Medulla oblongata (tissue), 1 donor: ENCODE measurements around the gene PLEKHG4B.
"Not testable (repeated sequence)": the region's sequence is repeated elsewhere in the genome, so short reads cannot be mapped to it uniquely, and the experiment has no call there.

Experiments used
- DNase-seq: peaks from one replicate; pipeline ENCODE4 v3.0.0-alpha.2; 2015; ENCODE audit errors: extremely low spot score

The PLEKHG4B gene

DNA sequence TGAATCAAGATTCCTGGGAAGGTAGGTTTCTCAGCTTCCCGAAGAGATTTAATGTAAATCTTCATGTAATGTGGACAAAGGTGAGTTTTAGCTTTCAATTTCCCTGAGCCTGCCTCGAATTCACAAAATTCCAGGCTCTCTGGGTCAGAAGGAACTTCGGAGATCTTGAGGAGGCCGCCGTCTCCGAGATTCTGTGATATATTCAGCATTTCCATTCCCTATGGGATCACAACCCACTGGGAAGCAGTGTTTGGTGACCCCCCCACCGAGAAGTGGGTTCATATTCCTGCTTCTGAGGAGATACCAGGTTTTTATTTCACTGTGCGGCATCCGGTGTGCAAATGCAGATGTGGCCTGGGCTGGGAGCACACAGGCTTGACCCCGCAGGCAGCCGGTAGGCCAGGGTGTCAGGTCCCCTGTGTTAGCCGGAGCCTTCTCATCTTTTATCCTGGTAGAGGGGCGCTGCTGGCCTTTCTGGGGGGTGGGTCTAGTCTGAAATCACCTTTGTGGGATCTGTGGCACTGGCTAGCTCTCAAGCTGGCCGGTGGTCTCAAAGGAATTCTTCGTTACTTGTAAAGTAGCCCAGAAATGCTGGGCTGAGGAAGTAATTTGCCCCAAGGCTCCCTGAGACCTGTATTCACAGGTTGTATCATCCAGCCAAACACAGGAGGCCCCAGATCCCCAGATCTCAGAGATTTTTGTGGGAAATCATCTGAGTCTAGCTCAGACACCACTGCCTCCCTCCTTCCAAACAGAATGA lies 1.4 kb downstream of the PLEKHG4B start:
- DNase-seq: no peak

- no peak for DNase-seq
These were observed 2.3 kb downstream of the PLEKHG4B start for GRCh38 chr5:94113-94892.

GRCh38 chr5:95241-95980 lies 3.4 kb downstream of the PLEKHG4B start:
- DNase-seq: no peak

DNA sequence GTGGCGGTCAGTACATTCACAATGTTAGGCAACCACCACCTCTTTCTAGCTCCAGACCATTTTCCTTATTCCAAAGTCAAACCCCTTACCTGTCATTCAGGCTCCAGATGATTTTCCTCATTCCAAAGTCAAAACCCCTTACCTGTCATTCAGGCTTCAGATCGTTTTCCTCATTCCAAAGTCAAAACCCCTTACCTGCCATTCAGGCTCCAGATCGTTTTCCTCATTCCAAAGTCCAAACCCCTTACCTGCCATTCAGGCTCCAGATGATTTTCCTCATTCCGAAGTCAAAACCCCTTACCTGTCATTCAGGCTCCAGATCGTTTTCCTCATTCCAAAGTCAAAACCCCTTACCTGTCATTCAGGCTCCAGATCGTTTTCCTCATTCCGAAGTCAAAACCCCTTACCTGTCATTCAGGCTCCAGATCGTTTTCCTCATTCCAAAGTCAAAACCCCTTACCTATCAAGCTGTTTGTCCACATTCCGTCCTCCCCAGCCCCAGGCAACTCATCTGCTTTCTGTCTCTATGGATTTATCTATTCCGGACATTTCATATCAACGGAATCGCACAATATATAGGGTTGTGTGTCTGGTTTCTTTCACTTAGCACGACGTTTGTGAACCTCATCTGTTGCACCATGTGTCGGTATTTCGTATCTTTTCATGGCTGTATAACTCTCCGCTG lies 5.2 kb downstream of the PLEKHG4B start:
- no peak for DNase-seq

DNA sequence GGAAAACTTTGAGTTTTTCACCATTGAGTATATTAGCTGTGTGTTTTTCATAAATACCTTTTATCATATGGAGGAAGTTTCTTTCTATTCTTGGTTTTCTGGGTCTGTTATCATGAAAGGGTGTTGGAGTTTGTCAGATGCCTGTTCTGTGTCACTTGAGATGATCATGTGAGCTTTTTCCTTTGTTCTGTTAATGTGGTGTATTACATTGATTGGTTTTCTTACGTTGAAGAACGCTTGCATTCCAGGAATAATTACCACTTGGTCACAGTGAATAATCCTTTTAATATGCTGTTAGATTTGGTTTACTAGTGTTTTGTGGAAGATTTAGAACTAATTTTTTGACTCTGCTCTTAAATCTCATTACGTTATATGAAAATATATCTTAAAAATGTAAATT lies 7.8 kb downstream of the PLEKHG4B start:
- no peak for DNase-seq

DNA sequence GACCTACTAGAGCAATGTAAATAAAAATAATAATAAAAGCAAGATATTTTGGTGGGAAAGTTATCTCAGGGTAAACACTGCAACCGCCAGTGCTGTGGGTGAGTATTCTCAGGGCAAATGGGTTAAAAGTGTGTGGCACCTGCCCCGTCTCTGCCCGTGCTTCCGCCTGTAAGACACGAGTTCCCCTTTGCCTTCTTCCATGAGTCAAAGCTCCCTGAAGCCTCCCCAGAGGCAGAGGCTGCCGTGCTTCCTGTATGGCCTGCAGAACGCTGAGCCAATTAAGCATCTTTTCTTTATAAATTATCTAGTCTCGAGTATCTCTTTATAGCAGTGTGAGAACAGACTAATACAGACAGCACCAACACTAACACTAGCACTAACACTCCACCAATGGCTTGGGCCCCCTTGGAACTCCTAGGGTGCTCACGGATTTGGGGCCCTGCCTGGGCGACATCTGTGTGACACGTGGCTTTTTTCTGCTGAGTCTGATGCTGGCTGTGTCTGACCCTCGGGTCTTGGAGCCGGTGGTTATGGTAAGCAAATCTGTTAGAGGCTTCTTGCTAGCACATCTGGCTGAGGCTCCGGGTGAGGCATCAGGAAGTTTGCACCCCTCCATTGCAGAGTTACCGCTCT lies 10.6 kb downstream of the PLEKHG4B start:
- DNase-seq: no peak

- DNase-seq: not testable (repeated sequence)
These were observed 12.1 kb downstream of the PLEKHG4B start for GRCh38 chr5:104106-104505.

GRCh38 chr5:104778-105296 lies 12.9 kb downstream of the PLEKHG4B start:
- no peak for DNase-seq

DNA sequence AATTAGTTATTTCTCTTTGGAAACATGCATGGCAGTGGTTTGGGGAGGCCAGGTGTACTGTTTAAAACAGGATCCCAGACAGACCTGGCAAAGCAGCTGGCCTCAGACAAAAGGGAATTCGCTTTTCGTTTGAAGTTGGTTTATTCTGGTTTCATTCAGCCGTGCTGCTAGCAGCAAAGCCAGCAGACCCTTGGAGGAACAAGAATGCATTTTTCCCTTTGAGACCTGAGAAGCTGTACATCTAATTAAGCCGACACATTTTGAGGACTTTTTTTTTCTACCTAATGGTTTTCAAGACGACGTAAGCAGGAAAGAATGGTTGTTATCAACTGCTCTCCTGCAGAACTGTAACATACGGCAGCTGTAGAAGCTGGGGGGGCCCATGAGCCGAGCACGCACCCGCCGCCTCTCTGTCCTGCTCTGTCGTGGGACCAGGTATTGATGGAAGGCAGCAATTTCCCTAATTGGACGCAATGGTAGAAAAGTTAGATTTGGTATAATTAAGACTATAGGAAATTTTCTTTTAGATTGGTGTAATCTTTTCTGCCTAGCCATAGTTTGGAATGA lies 13.6 kb downstream of the PLEKHG4B start:
- DNase-seq: no peak

- DNase-seq: no peak
These were observed 14.6 kb downstream of the PLEKHG4B start for GRCh38 chr5:106587-106986.

DNA sequence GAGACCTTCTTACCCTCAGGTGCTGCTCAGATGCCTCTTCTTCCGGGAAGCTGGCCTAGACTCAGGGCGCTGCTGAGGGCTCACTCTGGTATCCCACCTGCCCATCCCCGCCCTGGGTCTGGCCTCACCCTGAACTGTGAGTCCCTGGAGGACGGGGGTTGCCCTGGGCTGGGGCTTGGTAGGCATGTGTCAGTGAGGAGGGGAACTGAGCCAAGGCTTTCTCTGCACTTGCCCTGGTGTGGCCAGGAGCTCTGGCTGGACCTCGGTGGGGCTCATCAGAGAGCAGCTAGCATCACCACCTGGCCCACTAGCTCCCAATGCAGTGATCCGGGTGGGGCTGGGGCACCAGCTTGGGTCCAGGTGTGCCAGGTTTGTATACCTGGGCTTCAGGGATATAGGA lies 15.6 kb downstream of the PLEKHG4B start:
- no peak for DNase-seq

- no peak for DNase-seq
These were observed 17.9 kb downstream of the PLEKHG4B start for GRCh38 chr5:109826-110225.

GRCh38 chr5:110270-110888 lies 18.4 kb downstream of the PLEKHG4B start:
- no peak for DNase-seq

DNA sequence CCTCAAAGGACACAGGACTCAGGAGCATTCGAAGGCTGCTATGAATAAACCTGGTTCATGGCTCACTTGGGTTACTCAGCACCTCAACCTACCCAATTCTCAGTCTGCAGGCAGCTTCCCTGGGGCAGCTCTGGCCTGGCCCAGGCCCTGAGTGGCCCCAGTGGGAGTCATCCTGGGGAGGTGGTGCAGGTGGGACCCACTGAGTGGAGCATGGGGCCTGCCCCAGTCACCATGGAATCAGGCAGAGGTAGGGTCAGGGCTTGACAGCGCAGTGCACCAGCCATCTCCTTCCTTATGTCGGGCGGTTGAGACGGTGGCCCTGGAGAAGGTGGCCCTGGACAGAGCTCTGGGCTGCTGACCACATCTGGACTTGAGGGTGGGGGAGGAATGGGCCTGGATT lies 19.2 kb downstream of the PLEKHG4B start:
- no peak for DNase-seq

GRCh38 chr5:119486-120097 lies 27.6 kb downstream of the PLEKHG4B start:
- DNase-seq: no peak

DNA sequence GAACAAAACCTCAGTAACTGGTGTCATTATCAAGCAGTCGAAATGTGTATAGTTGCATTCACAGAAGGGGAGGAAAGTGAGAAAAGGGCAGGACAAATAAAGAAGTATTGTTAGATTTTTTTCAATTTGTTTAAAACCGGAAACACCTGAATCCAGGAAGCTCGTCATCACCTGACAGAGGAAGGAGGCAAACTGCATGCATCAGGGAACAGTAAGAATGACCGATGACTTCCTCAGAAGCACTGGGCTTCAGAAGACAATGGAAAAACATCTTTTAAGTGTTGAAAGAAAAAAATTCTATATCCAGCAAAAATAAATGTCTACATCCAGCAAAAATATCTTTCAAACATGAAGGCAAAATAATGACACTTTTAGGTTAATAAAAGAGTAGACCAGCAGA lies 29.5 kb downstream of the PLEKHG4B start:
- no peak for DNase-seq

- DNase-seq: no peak
These were observed 33.8 kb downstream of the PLEKHG4B start for GRCh38 chr5:125815-126214.

DNA sequence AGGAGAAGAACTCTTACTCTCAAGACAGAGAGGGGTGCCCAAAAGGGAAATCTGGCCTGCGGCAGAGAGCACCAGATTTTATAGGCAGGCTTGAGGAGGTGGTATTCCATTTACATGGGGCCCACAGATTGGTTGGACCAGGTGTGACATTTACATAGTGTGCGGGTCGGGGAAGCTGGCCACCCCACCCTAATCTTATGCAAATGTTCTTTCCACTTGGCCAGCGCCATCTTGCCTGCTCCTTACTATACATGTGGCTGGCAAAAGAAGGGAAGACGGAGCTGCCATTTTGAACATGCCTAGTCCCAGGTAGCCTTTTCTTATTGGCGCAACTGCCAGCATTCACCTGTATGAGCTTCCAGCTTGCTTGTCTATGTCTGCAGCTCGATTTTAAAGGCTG lies 34.8 kb downstream of the PLEKHG4B start:
- DNase-seq: no peak

- no peak for DNase-seq
These were observed 35.9 kb downstream of the PLEKHG4B start for GRCh38 chr5:127886-128285.

DNA sequence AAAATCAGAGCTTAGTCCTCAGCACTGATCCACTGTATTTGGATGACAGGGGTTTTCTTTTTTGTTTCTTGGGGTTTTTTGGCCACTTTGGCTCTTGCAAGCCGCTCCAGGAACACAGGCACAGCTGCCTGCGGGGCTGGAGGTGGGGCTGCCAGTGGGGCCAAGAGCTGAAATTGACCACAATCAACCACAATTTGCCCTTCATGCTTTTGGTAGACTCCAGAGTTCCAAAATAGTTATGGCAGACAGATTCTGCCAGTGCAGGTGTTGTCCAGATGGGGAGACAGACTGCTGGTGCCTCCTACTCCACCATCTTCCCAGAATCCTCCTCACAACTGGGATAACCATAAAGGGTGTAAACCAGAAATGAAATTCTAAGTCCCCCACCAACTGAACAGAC lies 36.5 kb downstream of the PLEKHG4B start:
- DNase-seq: no peak
